GM12878 (cell line): ENCODE results near the gene RSPH1. TPM values are rescaled to one million over a fixed set of nuclear protein-coding genes. Genes with fewer than 3 reads are reported as not detected.

ENCODE experiments used
- ATAC-seq: fragments of 200-7000 bp; cut with Tn5 transposase; 3 replicates; pipeline ENCODE4 v1.9.1; 2020; ENCODE audit warnings: mild to moderate bottlenecking, moderate library complexity
- BruUV-seq: library from RNA; stranded (reverse); fragments of 400-500 nt; replicated peaks from 2 replicates; lab custom pipeline; 2021; lab: Mats Ljungman, UMichigan
- CTCF ChIA-PET: fragments of 300-600 bp; sonication (Branson Sonifier 250); formaldehyde crosslinking; extraction: SDS; loops from one replicate; lab custom pipeline; 2021; ENCODE audit warnings: inconsistent platforms; lab: Yijun Ruan, JAX
- POLR2A ChIA-PET: fragments of 350-600 bp; formaldehyde crosslinking; extraction: SDS; loops from one replicate; lab custom pipeline; 2021; ENCODE audit warnings: inconsistent platforms; lab: Charles Lee
- RAD21 ChIA-PET: fragments of 300-600 bp; sonication (Branson Sonifier 250); formaldehyde crosslinking; loops from one replicate; lab custom pipeline; 2023; ENCODE audit warnings: antibody characterized with exemption; ENCODE audit not compliant: unreplicated experiment; lab: Charles Lee
- SMC1A ChIA-PET: fragments of 300-600 bp; sonication (Branson Sonifier 250); formaldehyde crosslinking; loops from one replicate; lab custom pipeline; 2023; ENCODE audit not compliant: unreplicated experiment, uncharacterized antibody; lab: Charles Lee
- DNase-seq: peaks from one replicate; pipeline ENCODE4 v3.0.0-alpha.2; 2011; ENCODE audit warnings: low read depth, low spot score
- FAIRE-seq: peaks from 3 replicates; lab custom pipeline; 2011; peaks lifted over from hg19 to GRCh38; lab: Jason Lieb, UNC
- H2AFZ ChIP-seq: 2 replicates; pipeline ENCODE4 v1.6.0; 2011; ENCODE audit warnings: low read depth, low read length, control low read depth; ENCODE audit not compliant: control insufficient read depth
- H3K27ac ChIP-seq: 2 replicates; pipeline ENCODE4 v1.5.1; 2011; ENCODE audit warnings: control low read depth; ENCODE audit not compliant: control insufficient read depth, insufficient read depth
- H3K27me3 ChIP-seq, 2 experiments: replicated peaks in 1 of 2; 2 replicates each; pipeline versions ENCODE4 v1.6.0 to v1.6.1; 2011; ENCODE audit warnings: low read length in 1 of 2; ENCODE audit not compliant: control insufficient read depth in 2 of 2, insufficient read depth in 2 of 2
- H3K36me3 ChIP-seq, 2 experiments: 2 replicates each; pipeline ENCODE4 v1.5.1; 2011; ENCODE audit warnings: low read length in 1 of 2; ENCODE audit not compliant: control insufficient read depth in 2 of 2, insufficient read depth in 2 of 2
- H3K4me1 ChIP-seq: 2 replicates; pipeline ENCODE4 v1.6.1; 2011; ENCODE audit warnings: mild to moderate bottlenecking, low read length, moderate library complexity, mixed read lengths; ENCODE audit not compliant: control insufficient read depth, insufficient read depth
- H3K4me2 ChIP-seq: 2 replicates; pipeline ENCODE4 v1.6.0; 2011; ENCODE audit warnings: control low read depth; ENCODE audit not compliant: control insufficient read depth, insufficient read depth
- H3K4me3 ChIP-seq: fragments of 200-600 bp; sonication (generic); 2 replicates; pipeline ENCODE4 v1.5.1; 2016
- H3K79me2 ChIP-seq: 2 replicates; pipeline ENCODE4 v1.6.0; 2011; ENCODE audit warnings: low read length; ENCODE audit not compliant: control insufficient read depth, insufficient read depth
- H3K9ac ChIP-seq: 2 replicates; pipeline ENCODE4 v1.8.0; 2011; ENCODE audit warnings: low read length, control low read depth, mixed read lengths; ENCODE audit not compliant: control insufficient read depth, insufficient read depth
- H3K9me3 ChIP-seq: replicated peaks from 3 replicates; pipeline ENCODE4 v1.5.1; 2011; ENCODE audit warnings: mild to moderate bottlenecking, low read length; ENCODE audit not compliant: control insufficient read depth, insufficient read depth
- H4K20me1 ChIP-seq: 2 replicates; pipeline ENCODE4 v1.6.0; 2011; ENCODE audit not compliant: control insufficient read depth, insufficient read depth
- CTCF ChIP-seq, 3 experiments: IDR thresholded peaks in 2 of 3; conservative IDR thresholded peaks in 1 of 3; 2 replicates each; pipeline ENCODE4 v1.5.1; 2011; ENCODE audit warnings: low read depth in 3 of 3, low read length in 3 of 3, mild to moderate bottlenecking in 3 of 3, control low read depth in 2 of 3, moderate library complexity in 2 of 3, inconsistent platforms in 1 of 3, mixed read lengths in 1 of 3; ENCODE audit not compliant: control insufficient read depth in 2 of 3, insufficient read depth in 1 of 3; ENCODE audit errors: extremely low read depth in 1 of 3
- ESRRA ChIP-seq: IDR thresholded peaks from 2 replicates; pipeline ENCODE4 v1.6.1; 2012; ENCODE audit warnings: mild to moderate bottlenecking, low read length, improper control_type of control experiment
- GABPA ChIP-seq: IDR thresholded peaks from 2 replicates; pipeline ENCODE4 v1.6.1; 2014; ENCODE audit warnings: antibody characterized with exemption, low read depth, mild to moderate bottlenecking, inconsistent platforms
- MTA2 ChIP-seq: fragments of 450-650 bp; IDR thresholded peaks from 2 replicates; pipeline ENCODE4 v1.6.1; 2016; ENCODE audit warnings: low read depth, mild to moderate bottlenecking, moderate library complexity
- MYB ChIP-seq: fragments of 150-350 bp; IDR thresholded peaks from 2 replicates; pipeline ENCODE4 v1.6.1; 2014; ENCODE audit warnings: mild to moderate bottlenecking, low read depth, low read length, borderline replicate concordance
- MYC ChIP-seq: IDR thresholded peaks from 2 replicates; pipeline ENCODE4 v1.6.1; 2011; ENCODE audit warnings: mild to moderate bottlenecking, low read length, moderate library complexity, inconsistent platforms; ENCODE audit not compliant: insufficient read depth, insufficient replicate concordance, insufficient read length, severe bottlenecking
- NFXL1 ChIP-seq: fragments of 450-650 bp; IDR thresholded peaks from 2 replicates; pipeline ENCODE4 v1.6.1; 2017; ENCODE audit warnings: antibody characterized with exemption, mild to moderate bottlenecking, borderline replicate concordance
- SRF ChIP-seq, 2 experiments: IDR thresholded peaks; 2 replicates each; pipeline ENCODE4 v1.6.1; 2011; ENCODE audit warnings: low read depth in 2 of 2, low read length in 2 of 2, mild to moderate bottlenecking in 1 of 2, moderate library complexity in 1 of 2
- TCF3 ChIP-seq: IDR thresholded peaks from 2 replicates; pipeline ENCODE4 v1.6.1; 2012; ENCODE audit warnings: low read depth, mild to moderate bottlenecking, low read length, borderline replicate concordance; ENCODE audit not compliant: insufficient read depth
- YBX1 ChIP-seq: fragments of 450-650 bp; IDR thresholded peaks from 2 replicates; pipeline ENCODE4 v1.6.1; 2016; ENCODE audit warnings: antibody characterized with exemption
- WGBS: methylation state at CpG from one replicate; pipeline ENCODE4 v1.1.6; 2016; ENCODE audit warnings: low lambda C conversion rate; ENCODE audit not compliant: insufficient replicate concordance, insufficient coverage; ENCODE audit errors: missing lambda C conversion rate; 5-methylcytosine and 5-hydroxymethylcytosine counted together
- in situ Hi-C: fragments of 300-500 bp; cut with MboI; formaldehyde crosslinking; loops from 9 replicates; pipeline ENCODE4 v1.14.3; 2018; ENCODE audit warnings: mixed read lengths
- intact Hi-C: fragments of 100-400 bp; cut with micrococcal nuclease; formaldehyde crosslinking; loops from one replicate; pipeline ENCODE4 v1.14.2; 2022; ENCODE audit not compliant: unreplicated experiment
- polyA plus RNA-seq, 11 experiments: library from polyadenylated mRNA; depleted of rRNA in 4 of 11; unstranded in 6 of 11; stranded (reverse) in 5 of 11; fragments of >200 nt; fragmentation: Nextera tagmentation in 4 of 11; fragmentation: Illumina TruSeq in 1 of 11; extraction: Ambion mirVana in 4 of 11; extraction: Trizol in 1 of 11; gene quantifications; 1 replicate in 1 of 11; 2 replicates in 10 of 11; pipeline versions ENCODE4 v1.2.1 to v1.2.3, GENCODE V29; 2011 to 2016; ENCODE audit warnings: inconsistent platforms in 2 of 11, missing spikeins in 2 of 11, low read depth in 1 of 11
- total RNA-seq, 4 experiments: library from RNA; depleted of rRNA in 3 of 4; stranded (reverse); fragments of >200 nt in 3 of 4; fragmentation: Illumina TruSeq in 1 of 4; extraction: Trizol in 1 of 4; gene quantifications; 2 replicates each; pipeline versions ENCODE4 v1.2.1 to v1.2.3, GENCODE V29; 2013 to 2021
- TF ChIP-seq, protein P1 (sequence below): fragments of 450-650 bp; IDR thresholded peaks from 2 replicates; pipeline ENCODE4 v1.6.1; 2016; ENCODE audit warnings: mild to moderate bottlenecking, moderate library complexity, borderline replicate concordance
- TF ChIP-seq, protein P2 (sequence below): fragments of 150-350 bp; IDR thresholded peaks from 2 replicates; pipeline ENCODE4 v1.6.1; 2016; ENCODE audit warnings: low read depth, low read length

The RSPH1 gene
- total and polyA plus RNA-seq, 10 of the 15 experiments (the other 5 are each of a cell fraction or from before 2014, with no cell fraction given): 0.11 to 1.4 (median 0.38) TPM

DNA sequence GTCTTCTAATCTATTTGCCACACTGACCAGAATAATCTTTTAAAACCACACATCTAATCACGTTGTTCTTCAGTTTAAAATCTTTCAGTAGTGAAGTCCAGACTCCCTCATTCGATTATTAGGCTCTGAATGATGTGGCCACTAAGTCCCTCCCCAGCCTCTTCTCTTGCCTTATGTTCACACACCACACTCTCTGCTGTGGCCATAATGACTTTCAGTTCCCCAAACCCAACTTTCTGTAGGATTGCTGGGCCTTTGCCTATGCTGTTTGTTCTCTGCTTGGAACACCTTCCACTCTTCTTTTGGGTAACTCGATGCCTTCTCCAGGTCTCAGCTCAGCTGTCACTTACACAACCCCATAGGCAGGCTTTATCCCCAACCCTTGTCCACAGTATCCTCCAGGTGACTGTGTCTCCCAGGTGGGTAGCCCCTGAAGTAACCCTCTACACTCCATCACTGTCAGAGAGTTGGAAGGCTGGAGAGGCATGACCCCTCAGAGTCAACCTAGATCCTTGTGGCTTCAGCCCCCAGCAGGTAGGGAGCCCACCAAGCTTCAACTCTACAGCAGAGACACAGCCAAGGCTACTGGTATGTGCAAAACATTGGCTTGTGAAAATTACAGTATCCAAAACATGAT lies 9.2 kb upstream of the RSPH1 start:
- in situ Hi-C loops (no loop called here), intact Hi-C loops (loop anchor here (2.0 kb wide), 1 partner anchor 44 kb away; no protein-coding TSS in a partner anchor)
- SMC1A ChIA-PET: interaction anchor here (0.6 to 2.2 kb wide), 12 partner anchors 8 to 107 kb away, joined by 3 to 15 read pairs (median 5); partner anchors contain the start of gene SLC37A1
- ATAC-seq: peak; percentile 99
- CTCF ChIA-PET: interaction anchor here (0.7 to 2.6 kb wide), 8 partner anchors 9 to 360 kb away, joined by 3 to 8 read pairs (median 4); partner anchors contain the start of gene SLC37A1
- Histone ChIP-seq H3K9ac (no peak overlapping the region), H3K4me3 (no peak overlapping the region), H2AFZ (no peak overlapping the region), H3K27me3 (no peaks in the 10 kb centered on the region), H3K4me1 (peaks cover 31% of the 10 kb centered on the region), H4K20me1 (no peaks in the 10 kb centered on the region), H3K4me2 (peak overlapping the region; percentile 46; the same call in 1 of the 2 replicates), H3K27ac (no peak overlapping the region), H3K79me2 (no peaks in the 10 kb centered on the region), H3K36me3 (no peaks in the 10 kb centered on the region), H3K9me3 (no peaks in the 10 kb centered on the region)
- RAD21 ChIA-PET: interaction anchor here (1.0 to 2.0 kb wide), 7 partner anchors 9 to 101 kb away, joined by 3 to 9 read pairs (median 5); partner anchors contain the start of gene SLC37A1
- FAIRE-seq: peak; percentile 64
- 0% methylated on average over 3 of the region's 3 CpGs for WGBS
- no TSS peak for BruUV-seq
- POLR2A ChIA-PET: interaction anchor here (1.0 to 1.5 kb wide), 8 partner anchors 9 to 38 kb away, joined by 3 to 5 read pairs (median 4); no protein-coding TSS in a partner anchor
- DNase-seq: peak; percentile 72
- TF ChIP-seq MTA2 (peak; percentile 92), TCF3 (no peak), MYC (no peak), NFXL1 (no peak), SRF (IDR thresholded peaks at IDR 0.05; ENCODE audit: low read depth in 2 of 2, low read length in 2 of 2) (peak in 1 of 2 experiments; percentile 54; a peak in 1 of 4 replicates), ESRRA (no peak), YBX1 (no peak), GABPA (no peak), MYB (no peak), CTCF (IDR thresholded peaks at IDR 0.05 in 2 of 3, conservative IDR thresholded peaks at IDR 0.05 in 1 of 3; ENCODE audit: control insufficient read depth in 2 of 3, extremely low read depth in 1 of 3, insufficient read depth in 1 of 3, low read depth in 3 of 3, low read length in 3 of 3) (no peak)
- TF ChIP-seq, protein P1, sequence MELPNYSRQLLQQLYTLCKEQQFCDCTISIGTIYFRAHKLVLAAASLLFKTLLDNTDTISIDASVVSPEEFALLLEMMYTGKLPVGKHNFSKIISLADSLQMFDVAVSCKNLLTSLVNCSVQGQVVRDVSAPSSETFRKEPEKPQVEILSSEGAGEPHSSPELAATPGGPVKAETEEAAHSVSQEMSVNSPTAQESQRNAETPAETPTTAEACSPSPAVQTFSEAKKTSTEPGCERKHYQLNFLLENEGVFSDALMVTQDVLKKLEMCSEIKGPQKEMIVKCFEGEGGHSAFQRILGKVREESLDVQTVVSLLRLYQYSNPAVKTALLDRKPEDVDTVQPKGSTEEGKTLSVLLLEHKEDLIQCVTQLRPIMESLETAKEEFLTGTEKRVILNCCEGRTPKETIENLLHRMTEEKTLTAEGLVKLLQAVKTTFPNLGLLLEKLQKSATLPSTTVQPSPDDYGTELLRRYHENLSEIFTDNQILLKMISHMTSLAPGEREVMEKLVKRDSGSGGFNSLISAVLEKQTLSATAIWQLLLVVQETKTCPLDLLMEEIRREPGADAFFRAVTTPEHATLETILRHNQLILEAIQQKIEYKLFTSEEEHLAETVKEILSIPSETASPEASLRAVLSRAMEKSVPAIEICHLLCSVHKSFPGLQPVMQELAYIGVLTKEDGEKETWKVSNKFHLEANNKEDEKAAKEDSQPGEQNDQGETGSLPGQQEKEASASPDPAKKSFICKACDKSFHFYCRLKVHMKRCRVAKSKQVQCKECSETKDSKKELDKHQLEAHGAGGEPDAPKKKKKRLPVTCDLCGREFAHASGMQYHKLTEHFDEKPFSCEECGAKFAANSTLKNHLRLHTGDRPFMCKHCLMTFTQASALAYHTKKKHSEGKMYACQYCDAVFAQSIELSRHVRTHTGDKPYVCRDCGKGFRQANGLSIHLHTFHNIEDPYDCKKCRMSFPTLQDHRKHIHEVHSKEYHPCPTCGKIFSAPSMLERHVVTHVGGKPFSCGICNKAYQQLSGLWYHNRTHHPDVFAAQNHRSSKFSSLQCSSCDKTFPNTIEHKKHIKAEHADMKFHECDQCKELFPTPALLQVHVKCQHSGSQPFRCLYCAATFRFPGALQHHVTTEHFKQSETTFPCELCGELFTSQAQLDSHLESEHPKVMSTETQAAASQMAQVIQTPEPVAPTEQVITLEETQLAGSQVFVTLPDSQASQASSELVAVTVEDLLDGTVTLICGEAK: no peak
- TF ChIP-seq, protein P2, sequence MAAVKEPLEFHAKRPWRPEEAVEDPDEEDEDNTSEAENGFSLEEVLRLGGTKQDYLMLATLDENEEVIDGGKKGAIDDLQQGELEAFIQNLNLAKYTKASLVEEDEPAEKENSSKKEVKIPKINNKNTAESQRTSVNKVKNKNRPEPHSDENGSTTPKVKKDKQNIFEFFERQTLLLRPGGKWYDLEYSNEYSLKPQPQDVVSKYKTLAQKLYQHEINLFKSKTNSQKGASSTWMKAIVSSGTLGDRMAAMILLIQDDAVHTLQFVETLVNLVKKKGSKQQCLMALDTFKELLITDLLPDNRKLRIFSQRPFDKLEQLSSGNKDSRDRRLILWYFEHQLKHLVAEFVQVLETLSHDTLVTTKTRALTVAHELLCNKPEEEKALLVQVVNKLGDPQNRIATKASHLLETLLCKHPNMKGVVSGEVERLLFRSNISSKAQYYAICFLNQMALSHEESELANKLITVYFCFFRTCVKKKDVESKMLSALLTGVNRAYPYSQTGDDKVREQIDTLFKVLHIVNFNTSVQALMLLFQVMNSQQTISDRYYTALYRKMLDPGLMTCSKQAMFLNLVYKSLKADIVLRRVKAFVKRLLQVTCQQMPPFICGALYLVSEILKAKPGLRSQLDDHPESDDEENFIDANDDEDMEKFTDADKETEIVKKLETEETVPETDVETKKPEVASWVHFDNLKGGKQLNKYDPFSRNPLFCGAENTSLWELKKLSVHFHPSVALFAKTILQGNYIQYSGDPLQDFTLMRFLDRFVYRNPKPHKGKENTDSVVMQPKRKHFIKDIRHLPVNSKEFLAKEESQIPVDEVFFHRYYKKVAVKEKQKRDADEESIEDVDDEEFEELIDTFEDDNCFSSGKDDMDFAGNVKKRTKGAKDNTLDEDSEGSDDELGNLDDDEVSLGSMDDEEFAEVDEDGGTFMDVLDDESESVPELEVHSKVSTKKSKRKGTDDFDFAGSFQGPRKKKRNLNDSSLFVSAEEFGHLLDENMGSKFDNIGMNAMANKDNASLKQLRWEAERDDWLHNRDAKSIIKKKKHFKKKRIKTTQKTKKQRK: no peak
